ENCODE results near the gene CCDC188. TPM values are rescaled to one million over a fixed set of nuclear protein-coding genes. Genes with fewer than 3 reads are reported as not detected.

Gene CCDC188
- total and polyA plus RNA-seq, 4 donors = not detected

GRCh38 chr22:20112623-20113511 lies 38.0 kb downstream of the CCDC188 start:
- H3K27me3 ChIP-seq (ENCODE audit: control insufficient read depth in 4 of 4, insufficient read depth in 4 of 4, low read length in 3 of 4) = no peaks in the 10 kb centered on the region
- no peak overlapping the region for H3K9ac ChIP-seq (ENCODE audit: low read depth in 1 of 2, low read length in 2 of 2)
- peaks cover 6 to 31% (median 17%) of the 10 kb centered on the region in 4 donors for H3K4me1 ChIP-seq (ENCODE audit: control insufficient read depth in 4 of 4, insufficient read depth in 4 of 4, low read length in 3 of 4)
- H3K9me3 ChIP-seq (ENCODE audit: control insufficient read depth in 4 of 4, low read length in 3 of 4) = no peaks in the 10 kb centered on the region
- TF ChIP-seq NR2F2 (IDR thresholded peaks at IDR 0.05) = no peak
- no peak for TF ChIP-seq HNF4G (IDR thresholded peaks at IDR 0.05)
- TF ChIP-seq, protein P1, sequence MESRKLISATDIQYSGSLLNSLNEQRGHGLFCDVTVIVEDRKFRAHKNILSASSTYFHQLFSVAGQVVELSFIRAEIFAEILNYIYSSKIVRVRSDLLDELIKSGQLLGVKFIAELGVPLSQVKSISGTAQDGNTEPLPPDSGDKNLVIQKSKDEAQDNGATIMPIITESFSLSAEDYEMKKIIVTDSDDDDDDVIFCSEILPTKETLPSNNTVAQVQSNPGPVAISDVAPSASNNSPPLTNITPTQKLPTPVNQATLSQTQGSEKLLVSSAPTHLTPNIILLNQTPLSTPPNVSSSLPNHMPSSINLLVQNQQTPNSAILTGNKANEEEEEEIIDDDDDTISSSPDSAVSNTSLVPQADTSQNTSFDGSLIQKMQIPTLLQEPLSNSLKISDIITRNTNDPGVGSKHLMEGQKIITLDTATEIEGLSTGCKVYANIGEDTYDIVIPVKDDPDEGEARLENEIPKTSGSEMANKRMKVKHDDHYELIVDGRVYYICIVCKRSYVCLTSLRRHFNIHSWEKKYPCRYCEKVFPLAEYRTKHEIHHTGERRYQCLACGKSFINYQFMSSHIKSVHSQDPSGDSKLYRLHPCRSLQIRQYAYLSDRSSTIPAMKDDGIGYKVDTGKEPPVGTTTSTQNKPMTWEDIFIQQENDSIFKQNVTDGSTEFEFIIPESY (IDR thresholded peaks at IDR 0.05) = no peak
- no peak for TF ChIP-seq JUND (IDR thresholded peaks at IDR 0.05)
- no peak for TF ChIP-seq GABPA (IDR thresholded peaks at IDR 0.05 in 1 of 2, conservative IDR thresholded peaks at IDR 0.05 in 1 of 2)
- no peak overlapping the region for H3K4me3 ChIP-seq (ENCODE audit: low read depth in 1 of 3, low read length in 3 of 3)
- DNase-seq (ENCODE audit: low spot score) = no peak
- WGBS = 88% methylated on average over 26 of the region's 26 CpGs
- H3K27ac ChIP-seq (ENCODE audit: low read depth in 1 of 2, low read length in 2 of 2) = no peak overlapping the region
- H3K36me3 ChIP-seq (ENCODE audit: control insufficient read depth in 4 of 4, insufficient read depth in 3 of 4, low read depth in 1 of 4, low read length in 3 of 4) = peaks cover 21 to 65% (median 38%) of the 10 kb centered on the region in 4 donors

DNA sequence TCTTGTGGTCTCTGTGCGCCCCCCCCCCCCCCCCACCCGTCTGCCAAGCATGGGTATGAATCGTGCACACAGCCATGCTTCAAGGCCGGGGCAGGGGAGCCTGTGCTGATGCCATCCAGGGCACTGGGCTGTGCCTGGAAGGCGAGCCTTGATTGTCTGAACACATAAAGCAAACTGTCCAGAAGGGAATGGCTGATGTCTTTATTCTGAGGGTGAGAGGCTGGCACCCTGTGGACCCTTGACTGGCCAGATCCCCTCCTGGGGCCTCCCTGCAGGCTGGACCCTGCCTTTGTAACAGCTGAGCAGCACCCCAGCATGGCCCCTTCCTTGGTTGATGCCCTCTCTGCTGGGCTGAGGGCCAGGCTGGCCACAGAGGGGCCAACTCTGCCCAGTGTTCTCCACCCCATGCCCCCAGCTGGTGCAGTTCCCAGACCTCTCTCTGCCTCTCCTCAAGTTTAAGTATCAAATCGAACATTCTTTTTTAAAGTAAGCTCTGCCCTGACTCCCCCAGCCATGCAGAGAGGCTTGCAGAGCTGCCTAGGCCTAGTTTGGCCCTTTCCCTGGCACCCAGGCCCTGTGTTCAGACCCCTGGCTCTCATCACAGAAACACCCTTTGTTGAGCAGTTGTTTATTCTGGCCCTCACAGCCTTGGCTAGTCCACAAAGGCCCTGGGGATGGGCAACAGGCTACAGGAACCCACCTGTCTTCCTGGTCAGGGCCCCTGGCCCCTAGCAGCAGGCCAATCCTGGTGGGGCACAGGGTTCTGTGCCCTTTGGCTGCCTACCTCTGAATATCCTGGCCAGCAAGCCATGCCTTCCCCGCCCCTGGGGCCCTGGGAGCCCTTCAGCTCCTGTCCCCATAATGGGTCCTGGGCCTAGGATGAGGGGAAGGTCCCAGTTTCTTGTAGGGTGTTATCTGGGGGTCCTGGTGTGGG lies 38.9 kb downstream of the CCDC188 start:
- Histone ChIP-seq H3K27me3 (ENCODE audit: control insufficient read depth in 4 of 4, insufficient read depth in 4 of 4, low read length in 3 of 4) (no peaks in the 10 kb centered on the region), H3K9ac (ENCODE audit: low read depth in 1 of 2, low read length in 2 of 2) (no peak overlapping the region), H3K4me1 (ENCODE audit: control insufficient read depth in 4 of 4, insufficient read depth in 4 of 4, low read length in 3 of 4) (peaks cover 6 to 29% (median 17%) of the 10 kb centered on the region in 4 donors), H3K27ac (ENCODE audit: low read depth in 1 of 2, low read length in 2 of 2) (no peak overlapping the region), H3K4me3 (ENCODE audit: low read depth in 1 of 3, low read length in 3 of 3) (no peak overlapping the region), H3K9me3 (ENCODE audit: control insufficient read depth in 4 of 4, low read length in 3 of 4) (no peaks in the 10 kb centered on the region), H3K36me3 (ENCODE audit: control insufficient read depth in 4 of 4, insufficient read depth in 3 of 4, low read depth in 1 of 4, low read length in 3 of 4) (peaks cover 29 to 74% (median 46%) of the 10 kb centered on the region in 4 donors)
- no peak for TF ChIP-seq NR2F2 (IDR thresholded peaks at IDR 0.05)
- no peak for TF ChIP-seq FOXA2 (IDR thresholded peaks at IDR 0.05)
- TF ChIP-seq, protein P2, sequence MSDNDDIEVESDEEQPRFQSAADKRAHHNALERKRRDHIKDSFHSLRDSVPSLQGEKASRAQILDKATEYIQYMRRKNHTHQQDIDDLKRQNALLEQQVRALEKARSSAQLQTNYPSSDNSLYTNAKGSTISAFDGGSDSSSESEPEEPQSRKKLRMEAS (IDR thresholded peaks at IDR 0.05) = no peak
- TF ChIP-seq, protein P1 (IDR thresholded peaks at IDR 0.05) = no peak
- no peak for TF ChIP-seq ATF3 (IDR thresholded peaks at IDR 0.05)
- no peak for TF ChIP-seq RAD21 (IDR thresholded peaks at IDR 0.05)
- TF ChIP-seq HNF4A (conservative IDR thresholded peaks at IDR 0.05) = no peak
- TF ChIP-seq CTCF (IDR thresholded peaks at IDR 0.05; ENCODE audit: low read depth, low read length, missing input control) = no peak
- DNase-seq (ENCODE audit: low spot score) = no peak
- 75% methylated on average over 7 of the region's 7 CpGs for WGBS

Data from liver (tissue), 9 donors.